Ectodermal cell (in vitro differentiated cells): Measurements from ENCODE around the gene GTSF1L.

Source experiments
- H3K27ac ChIP-seq: 2 replicates; pipeline ENCODE4 v1.7.0; 2013; ENCODE audit warnings: mild to moderate bottlenecking, low read depth, low read length; ENCODE audit not compliant: insufficient read depth, poor library complexity, severe bottlenecking
- H3K27me3 ChIP-seq: 2 replicates; pipeline ENCODE4 v1.7.0; 2013; ENCODE audit warnings: mild to moderate bottlenecking, low read length; ENCODE audit not compliant: insufficient read depth, control insufficient read depth, poor library complexity, severe bottlenecking
- H3K36me3 ChIP-seq: one replicate; pipeline ENCODE4 v1.7.0; 2013; ENCODE audit warnings: low read length; ENCODE audit not compliant: control insufficient read depth, insufficient read depth
- H3K4me1 ChIP-seq: one replicate; pipeline ENCODE4 v1.7.0; 2013; ENCODE audit warnings: low read length; ENCODE audit not compliant: control insufficient read depth, insufficient read depth
- H3K4me3 ChIP-seq: 2 replicates; pipeline ENCODE4 v1.7.0; 2013; ENCODE audit warnings: low read depth, low read length, control low read depth; ENCODE audit not compliant: insufficient read depth
- H3K9me3 ChIP-seq: 2 replicates; pipeline ENCODE4 v1.7.0; 2013; ENCODE audit warnings: mild to moderate bottlenecking, low read length, moderate library complexity; ENCODE audit not compliant: control insufficient read depth
- whole genome bisulfite sequencing, 2 experiments: methylation state at CpG; one replicate each; pipeline ENCODE4 v1.1.7; 2013; ENCODE audit warnings: missing lambda C conversion rate in 2 of 2; 5-methylcytosine and 5-hydroxymethylcytosine counted together

The GTSF1L gene

GRCh38 chr20:43720007-43720406 lies 6.8 kb downstream of the GTSF1L start:
- Histone ChIP-seq H3K9me3 (no peaks in the 10 kb centered on the region), H3K27ac (no peak overlapping the region), H3K4me3 (no peak overlapping the region), H3K27me3 (no peaks in the 10 kb centered on the region), H3K36me3 (no peaks in the 10 kb centered on the region), H3K4me1 (no peaks in the 10 kb centered on the region)
- 88 to 97% methylated on average over 1 of the region's 1 CpG for WGBS, 2 experiments

- peaks cover 5% of the 10 kb centered on the region for H3K36me3 ChIP-seq
- no peak overlapping the region for H3K27ac ChIP-seq
- H3K9me3 ChIP-seq = no peaks in the 10 kb centered on the region
- H3K4me3 ChIP-seq = no peak overlapping the region
- H3K4me1 ChIP-seq = no peaks in the 10 kb centered on the region
- 94% methylated on average over 4 of the region's 4 CpGs for WGBS, 2 experiments
- no peaks in the 10 kb centered on the region for H3K27me3 ChIP-seq
Observed at GRCh38 chr20:43717616-43717995, 9.2 kb downstream of the GTSF1L start.

- H3K27me3 ChIP-seq = no peaks in the 10 kb centered on the region
- H3K9me3 ChIP-seq = no peaks in the 10 kb centered on the region
- WGBS, 2 experiments = 94% methylated on average over 12 of the region's 12 CpGs
- no peaks in the 10 kb centered on the region for H3K4me1 ChIP-seq
- H3K27ac ChIP-seq = no peak overlapping the region
- peaks cover 9% of the 10 kb centered on the region for H3K36me3 ChIP-seq
- H3K4me3 ChIP-seq = no peak overlapping the region
Observed at GRCh38 chr20:43716757-43717615, 9.8 kb downstream of the GTSF1L start.

- Histone ChIP-seq H3K4me3 (no peak overlapping the region), H3K9me3 (no peaks in the 10 kb centered on the region), H3K4me1 (no peaks in the 10 kb centered on the region), H3K27ac (no peak overlapping the region), H3K27me3 (no peaks in the 10 kb centered on the region), H3K36me3 (peaks cover 9% of the 10 kb centered on the region)
- 91 to 93% methylated on average over 4 of the region's 4 CpGs for WGBS, 2 experiments
Observed at GRCh38 chr20:43716123-43716522, 10.7 kb downstream of the GTSF1L start.

GRCh38 chr20:43715511-43715910 lies 11.3 kb downstream of the GTSF1L start:
- Histone ChIP-seq H3K27me3 (no peaks in the 10 kb centered on the region), H3K4me1 (no peaks in the 10 kb centered on the region), H3K36me3 (peaks cover 13% of the 10 kb centered on the region), H3K27ac (no peak overlapping the region), H3K4me3 (no peak overlapping the region), H3K9me3 (no peaks in the 10 kb centered on the region)
- WGBS, 2 experiments = 95 to 96% methylated on average over 6 of the region's 6 CpGs

- H3K27ac ChIP-seq = no peak overlapping the region
- no peaks in the 10 kb centered on the region for H3K9me3 ChIP-seq
- H3K4me1 ChIP-seq = no peaks in the 10 kb centered on the region
- H3K27me3 ChIP-seq = no peaks in the 10 kb centered on the region
- WGBS, 2 experiments = 92 to 96% methylated on average over 9 of the region's 9 CpGs
- no peak overlapping the region for H3K4me3 ChIP-seq
- peaks cover 13% of the 10 kb centered on the region for H3K36me3 ChIP-seq
Observed at GRCh38 chr20:43715044-43715443, 11.8 kb downstream of the GTSF1L start.

GRCh38 chr20:43711098-43711654 lies 15.6 kb downstream of the GTSF1L start:
- H3K4me1 ChIP-seq = no peaks in the 10 kb centered on the region
- no peaks in the 10 kb centered on the region for H3K27me3 ChIP-seq
- no peaks in the 10 kb centered on the region for H3K9me3 ChIP-seq
- no peak overlapping the region for H3K4me3 ChIP-seq
- H3K27ac ChIP-seq = no peak overlapping the region
- peaks cover 22% of the 10 kb centered on the region for H3K36me3 ChIP-seq
- 95 to 96% methylated on average over 15 of the region's 15 CpGs for WGBS, 2 experiments

- peaks cover 22% of the 10 kb centered on the region for H3K36me3 ChIP-seq
Observed at GRCh38 chr20:43710370-43711044, 16.3 kb downstream of the GTSF1L start.

GRCh38 chr20:43702502-43702901 lies 24.3 kb downstream of the GTSF1L start:
- Histone ChIP-seq H3K27ac (no peak overlapping the region), H3K27me3 (no peaks in the 10 kb centered on the region), H3K4me1 (no peaks in the 10 kb centered on the region), H3K4me3 (no peak overlapping the region), H3K9me3 (no peaks in the 10 kb centered on the region), H3K36me3 (peaks cover 21% of the 10 kb centered on the region)
- WGBS, 2 experiments = 95 to 96% methylated on average over 14 of the region's 14 CpGs

More at GRCh38 chr20:43710370-43711044, 16.3 kb downstream of the GTSF1L start:
- Histone ChIP-seq H3K27ac (no peak overlapping the region), H3K27me3 (no peaks in the 10 kb centered on the region), H3K9me3 (no peaks in the 10 kb centered on the region), H3K4me1 (no peaks in the 10 kb centered on the region), H3K4me3 (no peak overlapping the region)
- 94 to 95% methylated on average over 9 of the region's 9 CpGs for WGBS, 2 experiments

GRCh38 chr20:43700627-43701026 lies 26.2 kb downstream of the GTSF1L start:
- H3K4me3 ChIP-seq = no peak overlapping the region
- no peaks in the 10 kb centered on the region for H3K27me3 ChIP-seq
- no peaks in the 10 kb centered on the region for H3K9me3 ChIP-seq
- WGBS, 2 experiments = 96 to 97% methylated on average over 8 of the region's 8 CpGs
- H3K4me1 ChIP-seq = no peaks in the 10 kb centered on the region
- H3K27ac ChIP-seq = no peak overlapping the region
- H3K36me3 ChIP-seq = peaks cover 25% of the 10 kb centered on the region
